Right lobe of liver (tissue), 4 donors: Measurements from ENCODE around the gene C11orf21.

Experiments
- CTCF ChIP-seq, 4 donors: fragments of 200-600 bp in 3 of 4; fragments of 450-650 bp in 1 of 4; IDR thresholded peaks; one replicate each; pipeline versions ENCODE4 v1.5.1 to v1.8.0; 2016 to 2022; ENCODE audit warnings: antibody characterized with exemption in 4 of 4, mild to moderate bottlenecking in 2 of 4
- POLR2A ChIP-seq: fragments of 450-650 bp; IDR thresholded peaks from one replicate; pipeline ENCODE4 v1.6.1; 2017; ENCODE audit warnings: antibody characterized with exemption, mild to moderate bottlenecking
- donor health status: DM: no; HTN: no; CAD: no.
- donor health status: DM: no; HTN: no; CAD: no.
- donor health status: DM: no; HTN: yes; CAD: no.

- TF ChIP-seq CTCF (IDR thresholded peaks at IDR 0.05) (no peak), POLR2A (no peak)
Observed at GRCh38 chr11:2331404-2331803, 29.7 kb upstream of the C11orf21 start.
